HepG2 (cell line): Measurements from ENCODE around the gene HECTD2. TPM values are rescaled to one million over a fixed set of nuclear protein-coding genes. Genes with fewer than 3 reads are reported as not detected.
A peak's percentile ranks its signal among the peaks of the same experiment; 100 is the strongest.

Experiments
- GPN1 ChIP-seq: sonication (generic); formaldehyde crosslinking; IDR thresholded peaks from 2 replicates; pipeline ENCODE4 v1.5.1; 2020; ENCODE audit warnings: missing genetic modification reagents, borderline replicate concordance
- MZF1 ChIP-seq: sonication (generic); formaldehyde crosslinking; IDR thresholded peaks from 2 replicates; pipeline ENCODE4 v1.8.1; 2023; ENCODE audit warnings: mild to moderate bottlenecking, missing genetic modification reagents, borderline replicate concordance
- PAX8 ChIP-seq: sonication (generic); formaldehyde crosslinking; IDR thresholded peaks from 2 replicates; pipeline ENCODE4 v1.8.0; 2022; ENCODE audit warnings: mild to moderate bottlenecking, missing genetic modification reagents, borderline replicate concordance
- PHF5A ChIP-seq: IDR thresholded peaks from one replicate; pipeline ENCODE4 v1.6.1; 2018; ENCODE audit warnings: low read depth, missing genetic modification reagents; ENCODE audit not compliant: unreplicated experiment
- SIX1 ChIP-seq: sonication (generic); formaldehyde crosslinking; IDR thresholded peaks from 2 replicates; pipeline ENCODE4 v1.4.0; 2020; ENCODE audit warnings: missing genetic modification reagents, borderline replicate concordance
- TAF1 ChIP-seq: sonication (generic); formaldehyde crosslinking; IDR thresholded peaks from 2 replicates; pipeline ENCODE4 v1.4.0; 2020; ENCODE audit warnings: missing genetic modification reagents
- ZBTB1 ChIP-seq: sonication (generic); formaldehyde crosslinking; IDR thresholded peaks from 2 replicates; pipeline ENCODE4 v1.4.0; 2020; ENCODE audit warnings: missing genetic modification reagents, borderline replicate concordance
- ZBTB3 ChIP-seq: sonication (generic); formaldehyde crosslinking; IDR thresholded peaks from 2 replicates; pipeline ENCODE4 v1.4.0; 2020; ENCODE audit warnings: low read depth, mild to moderate bottlenecking, moderate library complexity, missing genetic modification reagents, borderline replicate concordance
- ZBTB38 ChIP-seq: sonication (generic); formaldehyde crosslinking; IDR thresholded peaks from 2 replicates; pipeline ENCODE4 v1.5.1; 2020; ENCODE audit warnings: mild to moderate bottlenecking, missing genetic modification reagents
- ZIK1 ChIP-seq: sonication (generic); formaldehyde crosslinking; IDR thresholded peaks from 2 replicates; pipeline ENCODE4 v1.5.0; 2020; ENCODE audit warnings: mild to moderate bottlenecking, low read depth, missing genetic modification reagents, borderline replicate concordance
- ZKSCAN5 ChIP-seq: sonication (generic); formaldehyde crosslinking; IDR thresholded peaks from 2 replicates; pipeline ENCODE4 v1.5.1; 2020; ENCODE audit warnings: mild to moderate bottlenecking, missing genetic modification reagents
- ZNF224 ChIP-seq: sonication (generic); formaldehyde crosslinking; IDR thresholded peaks from 2 replicates; pipeline ENCODE4 v1.5.0; 2020; ENCODE audit warnings: mild to moderate bottlenecking, missing genetic modification reagents
- ZNF34 ChIP-seq: sonication (generic); formaldehyde crosslinking; IDR thresholded peaks from 2 replicates; pipeline ENCODE4 v1.4.0; 2020; ENCODE audit warnings: mild to moderate bottlenecking, missing genetic modification reagents, borderline replicate concordance
- ZNF512 ChIP-seq: sonication (generic); formaldehyde crosslinking; IDR thresholded peaks from 2 replicates; pipeline ENCODE4 v1.4.0; 2020; ENCODE audit warnings: mild to moderate bottlenecking, missing genetic modification reagents
- ZNF552 ChIP-seq: sonication (generic); formaldehyde crosslinking; IDR thresholded peaks from 2 replicates; pipeline ENCODE4 v1.9.0; 2022; ENCODE audit warnings: missing genetic modification reagents, mild to moderate bottlenecking, borderline replicate concordance
- ZNF670 ChIP-seq: sonication (generic); formaldehyde crosslinking; IDR thresholded peaks from 2 replicates; pipeline ENCODE4 v1.8.0; 2022; ENCODE audit warnings: mild to moderate bottlenecking, missing genetic modification reagents, borderline replicate concordance
- ZNF703 ChIP-seq: sonication (generic); formaldehyde crosslinking; IDR thresholded peaks from 2 replicates; pipeline ENCODE4 v1.5.1; 2020; ENCODE audit warnings: missing genetic modification reagents, mild to moderate bottlenecking, moderate library complexity, borderline replicate concordance
- ZSCAN9 ChIP-seq: IDR thresholded peaks from 2 replicates; pipeline ENCODE4 v1.6.1; 2016; ENCODE audit warnings: borderline replicate concordance
- ZUFSP ChIP-seq: sonication (generic); formaldehyde crosslinking; IDR thresholded peaks from 2 replicates; pipeline ENCODE4 v1.9.0; 2021; ENCODE audit warnings: missing genetic modification reagents, mild to moderate bottlenecking, borderline replicate concordance
- polyA plus RNA-seq, 8 experiments: library from polyadenylated mRNA; depleted of rRNA in 3 of 8; stranded (reverse) in 7 of 8; unstranded in 1 of 8; fragments of >200 nt; fragmentation: Illumina TruSeq in 4 of 8; extraction: Trizol in 4 of 8; gene quantifications; 2 replicates each; pipeline versions ENCODE4 v1.2.1 to v1.2.3, GENCODE V29; 2011 to 2016; ENCODE audit warnings: low read depth in 4 of 8, missing spikeins in 1 of 8, mixed read lengths in 1 of 8; ENCODE audit not compliant: insufficient read depth in 1 of 8
- total RNA-seq, 5 experiments: library from RNA; depleted of rRNA; stranded (reverse); fragments of >200 nt; fragmentation: Illumina TruSeq; extraction: Trizol; gene quantifications; 2 replicates each; pipeline ENCODE4 v1.2.3, GENCODE V29; 2016; ENCODE audit warnings: low read depth in 1 of 5
- TF ChIP-seq, protein P1 (sequence below): sonication (generic); formaldehyde crosslinking; IDR thresholded peaks from 2 replicates; pipeline ENCODE4 v1.4.0; 2020; ENCODE audit warnings: missing genetic modification reagents, mild to moderate bottlenecking, borderline replicate concordance

HECTD2 gene
- total and polyA plus RNA-seq, 2 of the 13 experiments (the other 11 are each of a cell fraction or from before 2014, with no cell fraction given): 3.2 to 5.2 TPM

DNA sequence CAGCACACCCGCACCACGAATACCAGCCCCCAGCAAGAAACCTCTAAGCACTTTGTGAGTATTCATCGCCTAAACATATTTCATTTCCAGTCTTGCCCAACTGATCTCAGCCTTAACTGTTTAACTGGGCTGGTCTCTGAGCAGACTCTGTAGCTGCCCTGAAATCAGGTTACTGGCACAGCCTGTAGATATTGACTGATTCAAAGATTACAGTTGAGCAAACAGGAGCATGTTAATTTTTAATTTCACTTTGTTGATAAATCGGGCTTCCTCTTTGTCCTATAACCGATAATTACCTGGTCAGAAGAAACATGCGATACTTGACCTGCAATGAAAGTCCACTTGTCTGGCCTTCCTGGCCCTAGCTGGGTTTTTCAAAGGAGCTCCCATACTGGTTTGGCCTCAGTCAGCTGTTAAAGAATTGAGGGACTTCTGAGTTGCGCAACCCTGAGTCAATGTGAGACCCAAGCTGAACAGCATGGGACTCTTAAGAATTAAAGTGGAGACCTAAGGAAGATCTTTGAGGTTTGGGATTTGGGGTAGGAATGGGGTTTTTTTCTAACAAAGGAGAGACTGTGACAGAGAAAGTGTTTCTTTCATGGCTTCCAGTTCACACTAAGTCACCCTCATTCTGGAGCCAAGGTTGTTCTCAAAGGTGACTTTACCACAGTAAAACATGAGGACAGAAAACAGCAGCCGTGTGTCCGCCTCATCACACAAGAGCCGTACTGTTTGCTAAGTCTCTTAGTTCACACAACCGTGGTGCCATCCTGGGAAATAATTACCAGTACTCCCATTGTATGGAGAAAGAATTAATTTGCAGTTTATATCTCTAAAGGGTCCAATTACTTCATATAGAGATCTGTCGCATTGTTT, 146.8 kb downstream of the HECTD2 start (continued):
- TF ChIP-seq ZBTB3 (CRISPR knock-in tag) (0 out of 2 replicates have a peak, but pooled peaks have one; percentile 33), ZNF224 (CRISPR knock-in tag) (peak; percentile 60; the same call in 1 of the 2 replicates), TAF1 (CRISPR knock-in tag) (no peak; the same call in 1 of the 2 replicates), SIX1 (peak; percentile 90), ZNF512 (CRISPR knock-in tag) (no peak), PHF5A (CRISPR knock-in tag) (no peak), ZSCAN9 (no peak), ZIK1 (CRISPR knock-in tag) (no peak), ZNF703 (CRISPR knock-in tag) (peak; percentile 27; the same call in 1 of the 2 replicates), ZNF670 (CRISPR knock-in tag) (peak; percentile 88), ZBTB38 (CRISPR knock-in tag) (no peak), ZNF34 (CRISPR knock-in tag) (no peak), ZUFSP (no peak), ZBTB1 (CRISPR knock-in tag) (no peak), PAX8 (CRISPR knock-in tag) (no peak), ZNF552 (no peak; the same call in 1 of the 2 replicates), MZF1 (no peak), GPN1 (no peak), ZKSCAN5 (CRISPR knock-in tag) (no peak)
- TF ChIP-seq, protein P1, sequence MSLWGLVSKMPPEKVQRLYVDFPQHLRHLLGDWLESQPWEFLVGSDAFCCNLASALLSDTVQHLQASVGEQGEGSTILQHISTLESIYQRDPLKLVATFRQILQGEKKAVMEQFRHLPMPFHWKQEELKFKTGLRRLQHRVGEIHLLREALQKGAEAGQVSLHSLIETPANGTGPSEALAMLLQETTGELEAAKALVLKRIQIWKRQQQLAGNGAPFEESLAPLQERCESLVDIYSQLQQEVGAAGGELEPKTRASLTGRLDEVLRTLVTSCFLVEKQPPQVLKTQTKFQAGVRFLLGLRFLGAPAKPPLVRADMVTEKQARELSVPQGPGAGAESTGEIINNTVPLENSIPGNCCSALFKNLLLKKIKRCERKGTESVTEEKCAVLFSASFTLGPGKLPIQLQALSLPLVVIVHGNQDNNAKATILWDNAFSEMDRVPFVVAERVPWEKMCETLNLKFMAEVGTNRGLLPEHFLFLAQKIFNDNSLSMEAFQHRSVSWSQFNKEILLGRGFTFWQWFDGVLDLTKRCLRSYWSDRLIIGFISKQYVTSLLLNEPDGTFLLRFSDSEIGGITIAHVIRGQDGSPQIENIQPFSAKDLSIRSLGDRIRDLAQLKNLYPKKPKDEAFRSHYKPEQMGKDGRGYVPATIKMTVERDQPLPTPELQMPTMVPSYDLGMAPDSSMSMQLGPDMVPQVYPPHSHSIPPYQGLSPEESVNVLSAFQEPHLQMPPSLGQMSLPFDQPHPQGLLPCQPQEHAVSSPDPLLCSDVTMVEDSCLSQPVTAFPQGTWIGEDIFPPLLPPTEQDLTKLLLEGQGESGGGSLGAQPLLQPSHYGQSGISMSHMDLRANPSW (CRISPR knock-in tag): 0 out of 2 replicates have a peak, but pooled peaks have one; percentile 31
